ENCODE data around the gene RAD51D. TPM values are rescaled to one million over a fixed set of nuclear protein-coding genes. Genes with fewer than 3 reads are reported as not detected.

RAD51D gene
- polyA plus RNA-seq, 1 of the 3 experiments (the other 2 are of a cell fraction): 11.6 TPM

GRCh38 chr17:35084987-35085386 is 34.7 kb downstream of the RAD51D start (continued):
- TF ChIP-seq PBX3 (IDR thresholded peaks at IDR 0.05) (peak; percentile 82), SIN3A (IDR thresholded peaks at IDR 0.05; ENCODE audit: borderline replicate concordance, low read depth, low read length) (0 out of 2 replicates have a peak, but pooled peaks have one; percentile 26), CHD2 (IDR thresholded peaks at IDR 0.05; ENCODE audit: low read length, partially characterized antibody) (no peak)
- TF ChIP-seq, protein P1, sequence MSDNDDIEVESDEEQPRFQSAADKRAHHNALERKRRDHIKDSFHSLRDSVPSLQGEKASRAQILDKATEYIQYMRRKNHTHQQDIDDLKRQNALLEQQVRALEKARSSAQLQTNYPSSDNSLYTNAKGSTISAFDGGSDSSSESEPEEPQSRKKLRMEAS (IDR thresholded peaks at IDR 0.05; ENCODE audit: low read depth): no peak

GRCh38 chr17:35083071-35083470 is 36.6 kb downstream of the RAD51D start:
- Histone ChIP-seq H3F3A (replicated peaks; ENCODE audit: insufficient read depth) (peaks cover 27% of the 10 kb centered on the region), H3K27ac (ENCODE audit: low read depth in 2 of 2, low read length in 1 of 2) (peak overlapping the region; percentile 71 to 86; a peak in 3 of 4 replicates), H3K4me3 (ENCODE audit: low read depth in 2 of 2, low read length in 1 of 2) (peak overlapping the region in 1 of 2 experiments; percentile 2; a peak in 1 of 4 replicates), H4K20me1 (ENCODE audit: insufficient read depth) (peaks cover 6% of the 10 kb centered on the region), H3K4me2 (peak overlapping the region; percentile 54), H3K4me1 (ENCODE audit: control insufficient read depth in 1 of 2, insufficient read depth in 2 of 2, low read depth in 1 of 2, low read length in 1 of 2) (peaks cover 14 to 36% of the 10 kb centered on the region in 2 experiments), H3K79me2 (ENCODE audit: insufficient read depth) (peaks cover 84% of the 10 kb centered on the region), H3K9me3 (no peaks in the 10 kb centered on the region), H3K36me3 (replicated peaks in 1 of 2; ENCODE audit: control insufficient read depth in 1 of 2, insufficient read depth in 2 of 2, low read length in 1 of 2) (peaks cover 0 to 4% of the 10 kb centered on the region in 2 experiments), H2AFZ (ENCODE audit: low read depth) (no peak overlapping the region), H3K9me2 (no peaks in the 10 kb centered on the region), H3K27me3 (ENCODE audit: insufficient read depth) (no peaks in the 10 kb centered on the region), H3K9ac (peak overlapping the region; percentile 32; the same call in 1 of the 2 replicates)
- DNase-seq: no peak
- no peak for TF ChIP-seq IRF3 (IDR thresholded peaks at IDR 0.05; ENCODE audit: low read depth, low read length)
- no peak for TF ChIP-seq FOXJ3 (CRISPR knock-in tag; IDR thresholded peaks at IDR 0.05)
- TF ChIP-seq, protein P1 (IDR thresholded peaks at IDR 0.05; ENCODE audit: low read depth): no peak
- TF ChIP-seq ELF1 (IDR thresholded peaks at IDR 0.05): no peak
- no peak for TF ChIP-seq RAD21 (IDR thresholded peaks at IDR 0.05; ENCODE audit: low read length)
- no peak for TF ChIP-seq MXI1 (IDR thresholded peaks at IDR 0.05; ENCODE audit: low read depth, low read length)
- TF ChIP-seq USF1 (IDR thresholded peaks at IDR 0.05; ENCODE audit: borderline replicate concordance, low read depth): no peak
- no peak for TF ChIP-seq NFIC (IDR thresholded peaks at IDR 0.05; ENCODE audit: borderline replicate concordance)
- ChIA-PET POLR2A (no interaction called here), CTCF (interaction anchor here (0.6 to 1.6 kb wide), 7 partner anchors 12 to 640 kb away, joined by 3 to 7 read pairs (median 3); partner anchors contain the start of gene RFFL)
- 64% methylated on average over 2 of the region's 2 CpGs for WGBS (ENCODE audit: low lambda C conversion rate)
